Sigmoid colon (tissue), 4 donors: ENCODE measurements around the gene DSCAM.

Experiments
- POLR2A ChIP-seq, 2 donors: fragments of 450-650 bp; IDR thresholded peaks; one replicate each; pipeline ENCODE4 v1.6.1; 2016; ENCODE audit warnings: antibody characterized with exemption in 2 of 2, mild to moderate bottlenecking in 2 of 2, moderate library complexity in 2 of 2
- POLR2AphosphoS5 ChIP-seq, 4 donors: sonication (generic); formaldehyde crosslinking; IDR thresholded peaks; one replicate each; pipeline ENCODE4 v1.6.1; 2017; ENCODE audit warnings: antibody characterized with exemption in 4 of 4

- no peak for TF ChIP-seq POLR2AphosphoS5 (IDR thresholded peaks at IDR 0.05)
- TF ChIP-seq POLR2A (IDR thresholded peaks at IDR 0.05), result no peak
Observed at GRCh38 chr21:40244981-40245380, 602.0 kb downstream of the DSCAM start.
